GM18873 (cell line): Measurements from ENCODE around the gene CD7.

Experiments used
- ATAC-seq: cut with Tn5 transposase; IDR thresholded peaks from one replicate; pipeline ENCODE4 v1.9.1; 2021; ENCODE audit warnings: mild to moderate bottlenecking, moderate library complexity, moderate number of reproducible peaks; ENCODE audit not compliant: unreplicated experiment, low FRiP score

Gene CD7

GRCh38 chr17:82282239-82283207 is 34.9 kb downstream of the CD7 start:
- no peak for ATAC-seq

- ATAC-seq = no peak
Measured at GRCh38 chr17:82281502-82282238, 35.7 kb downstream of the CD7 start.

GRCh38 chr17:82281076-82281475 is 36.3 kb downstream of the CD7 start:
- no peak for ATAC-seq

GRCh38 chr17:82280537-82280936 is 36.9 kb downstream of the CD7 start:
- no peak for ATAC-seq

- ATAC-seq = no peak
Measured at GRCh38 chr17:82278786-82279391, 38.5 kb downstream of the CD7 start.

GRCh38 chr17:82278308-82278707 is 39.1 kb downstream of the CD7 start:
- ATAC-seq = no peak

- no peak for ATAC-seq
Measured at GRCh38 chr17:82277851-82278250, 39.6 kb downstream of the CD7 start.

GRCh38 chr17:82276938-82277337 is 40.5 kb downstream of the CD7 start:
- no peak for ATAC-seq

- no peak for ATAC-seq
Measured at GRCh38 chr17:82275326-82275725, 42.1 kb downstream of the CD7 start.

- ATAC-seq = no peak
Measured at GRCh38 chr17:82274134-82275020, 43.0 kb downstream of the CD7 start.

- peak; percentile 46 for ATAC-seq
Measured at GRCh38 chr17:82273327-82274133, 43.9 kb downstream of the CD7 start, which contains the start of gene CSNK1D. TSS of gene CSNK1D (minus strand) at chr17:82273700. CDS start at chr17:82273381, 319 bp downstream.

GRCh38 chr17:82272495-82273326 is 44.7 kb downstream of the CD7 start:
- no peak for ATAC-seq

- ATAC-seq = no peak
Measured at GRCh38 chr17:82271401-82271800, 46.0 kb downstream of the CD7 start.

GRCh38 chr17:82270651-82271050 is 46.8 kb downstream of the CD7 start:
- no peak for ATAC-seq

- ATAC-seq = no peak
Measured at GRCh38 chr17:82269882-82270500, 47.4 kb downstream of the CD7 start.

GRCh38 chr17:82269138-82269881 is 48.1 kb downstream of the CD7 start:
- ATAC-seq = no peak
